HG03565 (cell line): ENCODE measurements around the gene INHBB.
"Not testable (repeated sequence)": the region's sequence is repeated elsewhere in the genome, so short reads cannot be mapped to it uniquely, and the experiment has no call there.

Source experiments
- ATAC-seq: cut with Tn5 transposase; IDR thresholded peaks from one replicate; pipeline ENCODE4 v1.9.1; 2021; ENCODE audit warnings: mild to moderate bottlenecking, moderate library complexity; ENCODE audit not compliant: unreplicated experiment

The INHBB gene

DNA sequence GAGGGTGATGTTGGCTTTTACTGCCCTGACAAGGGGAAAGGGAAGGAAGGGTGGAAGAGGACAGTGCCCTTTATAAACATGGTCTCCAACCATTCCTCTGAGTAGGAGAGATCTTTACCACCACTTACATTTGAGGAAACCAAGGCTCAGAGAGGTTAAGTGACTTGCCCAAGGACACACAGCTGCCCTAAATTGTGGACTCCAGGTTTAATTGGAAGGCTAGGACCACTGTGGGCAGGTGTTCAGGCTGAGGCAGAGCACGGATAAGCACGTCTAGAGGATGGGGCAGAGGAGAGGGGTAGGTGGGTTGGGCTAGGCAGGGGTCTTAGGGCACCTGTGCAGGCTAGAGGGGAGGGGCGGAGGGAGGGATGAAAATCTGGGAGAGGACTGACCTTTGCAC is 32.7 kb downstream of the INHBB start:
- ATAC-seq: no peak

GRCh38 chr2:120379916-120380893 is 34.3 kb downstream of the INHBB start:
- no peak for ATAC-seq

DNA sequence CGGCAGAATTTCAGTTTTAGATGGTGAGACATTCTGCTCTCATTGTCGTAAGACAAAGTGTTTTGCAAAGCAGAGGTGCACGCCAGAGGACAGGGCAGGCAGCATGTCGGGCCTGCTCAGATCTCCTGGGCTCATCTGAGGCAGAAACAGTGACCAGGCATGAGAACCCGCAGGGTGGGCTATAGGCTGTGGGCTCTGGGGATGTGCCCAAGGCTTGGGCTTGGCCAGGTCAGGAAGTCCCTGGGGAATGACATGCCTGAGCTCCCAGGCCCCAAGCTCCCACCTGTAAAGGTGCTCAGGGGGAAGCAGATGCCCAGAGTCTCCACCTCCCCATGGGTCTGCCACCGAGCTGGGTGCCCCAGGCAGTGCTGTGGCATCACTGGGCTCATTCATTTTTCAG is 35.3 kb downstream of the INHBB start:
- ATAC-seq: no peak

DNA sequence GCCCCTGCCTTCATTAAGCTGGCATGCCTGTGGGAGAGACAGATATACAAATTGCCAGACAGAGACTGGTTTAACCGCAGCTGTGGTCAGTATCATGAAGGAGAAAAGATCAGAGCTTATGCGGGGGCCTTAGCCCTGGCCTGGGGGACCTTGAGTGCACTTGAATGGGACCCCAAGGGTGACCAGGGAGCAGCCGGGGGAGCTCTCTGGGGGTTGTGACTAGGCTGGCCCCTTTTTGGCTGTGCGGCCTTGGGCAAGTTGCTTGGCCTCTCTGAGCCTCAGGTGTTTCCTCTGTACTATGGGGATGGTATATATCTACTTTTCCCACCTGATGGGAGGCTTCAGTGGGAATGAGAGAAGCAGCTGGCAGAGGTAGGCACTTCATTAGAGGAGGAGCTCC is 35.7 kb downstream of the INHBB start:
- no peak for ATAC-seq

GRCh38 chr2:120382541-120383144 is 36.7 kb downstream of the INHBB start:
- no peak for ATAC-seq

GRCh38 chr2:120383191-120383590 is 37.3 kb downstream of the INHBB start:
- no peak for ATAC-seq

- ATAC-seq: no peak
Measured at GRCh38 chr2:120383631-120384340, 37.9 kb downstream of the INHBB start.

DNA sequence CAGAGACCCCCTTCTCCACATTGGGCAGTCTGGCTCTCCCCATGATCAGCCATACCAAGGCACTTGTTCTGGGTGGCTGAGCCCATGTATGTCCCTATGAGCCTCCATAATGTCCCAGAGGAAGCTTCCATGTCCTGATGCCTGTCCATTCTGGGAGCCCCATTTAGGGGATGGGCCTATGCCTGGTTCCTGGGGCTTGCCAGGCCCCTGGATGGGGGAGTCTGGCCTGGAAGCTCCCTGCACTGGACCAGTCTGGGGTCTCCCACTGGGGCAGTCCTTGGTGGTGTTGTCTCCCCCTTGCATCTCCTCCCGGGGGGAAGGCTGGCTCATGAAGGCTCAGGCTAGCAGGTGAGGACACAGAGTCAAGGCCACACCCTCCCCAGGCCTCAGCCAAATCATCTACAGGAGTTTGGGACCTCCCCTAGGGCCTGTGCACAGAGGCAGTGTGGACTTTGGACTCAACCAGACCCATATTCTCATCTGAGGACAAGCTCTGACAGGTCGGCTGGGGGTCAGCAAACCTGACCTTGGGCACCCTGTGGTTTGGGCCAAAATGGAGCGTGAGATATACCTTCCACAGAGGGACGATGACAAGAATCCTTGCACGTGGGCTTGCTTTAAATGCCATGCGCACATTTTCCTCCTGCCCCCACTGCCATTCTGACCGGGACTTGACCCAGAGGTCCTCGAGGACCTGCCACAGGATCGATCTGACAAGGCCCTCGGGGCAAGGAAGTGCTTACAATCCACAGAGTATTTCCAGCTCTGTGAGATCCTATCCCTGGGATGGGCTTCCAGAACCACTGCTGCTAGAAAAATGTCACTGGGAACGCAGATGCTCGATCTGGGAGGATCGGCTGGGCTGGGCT is 38.8 kb downstream of the INHBB start:
- no peak for ATAC-seq

GRCh38 chr2:120385355-120386127 is 39.6 kb downstream of the INHBB start:
- no peak for ATAC-seq

DNA sequence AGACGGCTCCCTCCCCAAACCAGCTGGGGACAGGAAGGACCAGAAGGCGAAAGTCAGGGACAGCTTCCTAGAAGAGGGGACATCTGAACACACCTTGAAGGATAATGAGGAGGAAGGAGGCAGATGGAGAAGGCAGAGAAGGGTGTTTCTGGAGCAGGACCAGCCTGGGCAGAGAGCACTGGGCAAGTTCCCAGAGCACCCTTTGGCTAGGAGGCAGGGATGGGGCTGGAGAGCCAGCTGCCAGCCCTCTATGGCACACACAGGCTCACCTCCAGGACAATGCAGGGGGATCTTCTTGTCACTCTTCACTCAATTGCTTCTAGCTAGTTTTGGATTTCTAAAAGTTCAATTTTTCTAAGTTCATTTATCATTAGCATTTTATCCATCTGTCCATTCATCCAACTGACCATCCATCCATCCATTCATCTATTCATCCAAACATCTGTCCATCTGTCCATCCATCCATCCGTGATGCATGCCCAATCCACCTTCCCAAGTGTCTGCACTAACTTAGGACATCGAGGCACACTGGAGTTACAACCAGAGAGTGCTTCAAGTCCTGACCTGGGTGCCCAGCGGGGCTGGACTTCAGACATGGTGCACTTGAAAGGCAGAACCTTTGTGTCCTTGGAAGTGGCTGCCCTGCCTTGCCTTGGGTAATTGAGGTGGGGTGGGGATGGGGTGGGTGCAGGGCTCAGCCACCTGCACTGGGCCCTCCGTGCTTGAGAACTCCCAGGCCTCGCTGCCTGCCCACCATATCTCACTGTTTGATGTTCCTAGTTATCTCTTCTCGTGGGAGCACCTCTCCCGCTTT is 42.5 kb downstream of the INHBB start:
- ATAC-seq: no peak

- no peak for ATAC-seq
Measured at GRCh38 chr2:120389036-120389391, 43.1 kb downstream of the INHBB start.

DNA sequence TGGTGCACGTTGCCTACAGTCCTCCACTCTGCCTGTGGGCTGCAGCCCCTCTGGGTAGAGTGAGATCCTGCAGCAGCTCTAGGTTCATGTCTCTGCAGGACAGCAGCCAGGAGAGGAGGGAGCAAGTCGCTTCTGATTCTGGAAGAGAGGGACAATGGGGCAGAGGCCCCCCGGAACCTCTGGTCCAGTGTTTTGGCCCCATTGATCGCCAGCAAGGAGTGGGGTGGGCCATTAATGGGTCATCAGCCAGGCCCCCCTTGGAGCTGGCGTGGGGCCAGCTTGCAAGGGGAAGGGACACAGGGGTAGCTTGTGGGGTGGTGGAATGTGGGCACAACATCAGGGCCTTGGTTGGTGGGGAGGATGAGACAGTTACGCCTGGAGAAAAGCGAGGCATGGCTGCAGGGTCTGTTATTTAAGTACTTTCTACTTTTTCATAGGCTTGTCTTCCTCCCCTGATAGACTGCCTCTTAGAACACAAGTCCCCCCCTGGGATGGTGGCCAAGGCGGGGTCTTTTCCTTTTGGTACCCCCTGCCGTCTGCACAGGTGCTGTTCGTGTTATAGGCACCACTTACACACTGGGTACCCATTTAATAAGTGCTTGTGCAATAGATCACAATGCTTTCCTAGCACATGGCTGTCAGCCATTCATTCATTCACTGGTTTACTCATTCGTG is 44.6 kb downstream of the INHBB start:
- ATAC-seq: no peak

GRCh38 chr2:120391382-120391781 is 45.4 kb downstream of the INHBB start:
- not testable (repeated sequence) for ATAC-seq

GRCh38 chr2:120391911-120392665 is 46.2 kb downstream of the INHBB start:
- ATAC-seq: no peak

DNA sequence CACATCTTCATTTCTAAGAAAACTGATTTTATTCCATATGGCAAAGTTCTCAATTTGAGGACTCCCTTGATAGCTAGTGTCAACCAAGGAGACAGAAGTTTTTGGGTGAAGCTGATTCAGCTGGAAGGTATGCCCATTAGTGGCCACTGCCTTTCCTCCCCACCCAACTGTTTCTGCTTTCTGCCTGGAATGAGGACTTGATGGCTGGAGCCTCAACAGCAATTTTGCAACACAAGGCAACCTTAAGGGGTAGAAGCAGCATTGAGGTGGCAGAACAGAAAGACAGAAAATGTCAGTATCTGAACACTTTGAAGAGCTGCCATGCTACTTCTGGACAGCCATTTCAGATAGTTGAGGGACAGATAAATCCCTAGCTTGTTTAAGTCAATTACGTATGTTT is 47.0 kb downstream of the INHBB start:
- no peak for ATAC-seq

DNA sequence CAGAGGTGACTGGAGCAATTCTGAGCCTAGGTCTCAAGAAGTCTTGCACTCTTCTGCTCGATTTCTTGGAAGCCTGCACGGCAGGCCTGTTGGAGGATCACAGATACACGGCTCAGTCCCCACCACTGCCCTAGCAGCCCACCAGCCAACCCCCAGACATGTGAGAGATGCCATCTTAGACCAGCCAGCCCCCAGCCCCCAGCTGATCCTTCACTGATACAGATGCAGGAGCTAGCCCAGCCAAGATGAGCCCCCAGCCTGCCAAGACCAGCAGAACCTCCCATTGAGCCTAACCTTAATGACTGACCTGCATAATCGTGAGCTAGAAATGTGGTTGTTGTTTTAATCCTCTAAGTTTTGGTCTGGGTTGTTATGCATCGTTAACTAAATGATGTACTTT is 47.5 kb downstream of the INHBB start:
- no peak for ATAC-seq

GRCh38 chr2:120394764-120395163 is 48.8 kb downstream of the INHBB start:
- no peak for ATAC-seq
